Activated CD4-positive, alpha-beta T cell treated with anti-CD3 and anti-CD28 coated beads, Interleukin-2, amount 50 U/mL, for 24 hours (primary cell): ENCODE measurements around the gene FEM1A.
"Not testable (repeated sequence)": the region's sequence is repeated elsewhere in the genome, so short reads cannot be mapped to it uniquely, and the experiment has no call there.

ENCODE experiments used
- DNase-seq, 2 donors: peaks; one replicate each; pipeline ENCODE4 v3.0.0-alpha.2; 2020; ENCODE audit warnings: low read depth in 1 of 2, low spot score in 1 of 2

The FEM1A gene

GRCh38 chr19:4811328-4812131 lies 20.0 kb downstream of the FEM1A start:
- DNase-seq, result peak; percentile 86 to 88

GRCh38 chr19:4814625-4815425 lies 23.3 kb downstream of the FEM1A start:
- DNase-seq, result no peak

GRCh38 chr19:4815426-4816201 lies 24.1 kb downstream of the FEM1A start:
- DNase-seq, result peak; percentile 40 to 79

GRCh38 chr19:4816202-4816949 lies 24.8 kb downstream of the FEM1A start:
- DNase-seq, result no peak

- no peak for DNase-seq
These were observed 25.4 kb downstream of the FEM1A start for GRCh38 chr19:4816950-4817278.

GRCh38 chr19:4817467-4818277 lies 26.1 kb downstream of the FEM1A start:
- no peak for DNase-seq

GRCh38 chr19:4821265-4821664 lies 29.7 kb downstream of the FEM1A start:
- no peak for DNase-seq

GRCh38 chr19:4822354-4822753 lies 30.8 kb downstream of the FEM1A start:
- not testable (repeated sequence) for DNase-seq

- DNase-seq, result no peak
These were observed 32.0 kb downstream of the FEM1A start for GRCh38 chr19:4823577-4823976.

- DNase-seq, result no peak
These were observed 37.6 kb downstream of the FEM1A start for GRCh38 chr19:4829001-4829712.

GRCh38 chr19:4830332-4830731 lies 38.8 kb downstream of the FEM1A start:
- no peak for DNase-seq

GRCh38 chr19:4830768-4831265 lies 39.3 kb downstream of the FEM1A start:
- no peak for DNase-seq

- peak; percentile 50 to 77 for DNase-seq
These were observed 39.9 kb downstream of the FEM1A start, which contains the start of gene TICAM1 for GRCh38 chr19:4831304-4831978. TSS of gene TICAM1 (minus strand) at chr19:4831712. CDS start at chr19:4818377, 13,335 bp downstream.

- not testable (repeated sequence) for DNase-seq
These were observed 40.4 kb downstream of the FEM1A start for GRCh38 chr19:4831979-4832340.

GRCh38 chr19:4832776-4833175 lies 41.2 kb downstream of the FEM1A start:
- DNase-seq, result no peak

- no peak for DNase-seq
These were observed 47.7 kb downstream of the FEM1A start for GRCh38 chr19:4839192-4839591.

GRCh38 chr19:4843647-4843965 lies 52.1 kb downstream of the FEM1A start:
- DNase-seq, result no peak

- no peak for DNase-seq
These were observed 53.0 kb downstream of the FEM1A start for GRCh38 chr19:4844348-4845179.
